Retina (tissue), 1 donor: ENCODE results near the gene SFI1.
"Not testable (repeated sequence)": the region's sequence is repeated elsewhere in the genome, so short reads cannot be mapped to it uniquely, and the experiment has no call there.

Source experiments
- DNase-seq: peaks from one replicate; pipeline ENCODE4 v3.0.0-alpha.2; 2016

Gene SFI1

GRCh38 chr22:31496007-31496734 is at the start of gene SFI1:
TSS of gene SFI1 (plus strand) at chr22:31496536. CDS start at chr22:31508285, 11,749 bp downstream.
- peak; percentile 96 for DNase-seq

- no peak for DNase-seq
Observed at GRCh38 chr22:31446767-31447166, 49.6 kb upstream of the SFI1 start.

GRCh38 chr22:31447337-31447736 is 49.0 kb upstream of the SFI1 start:
- DNase-seq = no peak

- no peak for DNase-seq
Observed at GRCh38 chr22:31448382-31448781, 48.0 kb upstream of the SFI1 start.

GRCh38 chr22:31449506-31449905 is 46.8 kb upstream of the SFI1 start:
- no peak for DNase-seq

GRCh38 chr22:31451709-31452571 is 44.4 kb upstream of the SFI1 start:
- DNase-seq = no peak

GRCh38 chr22:31461699-31462098 is 34.6 kb upstream of the SFI1 start:
- no peak for DNase-seq

GRCh38 chr22:31465307-31465706 is 31.0 kb upstream of the SFI1 start:
- no peak for DNase-seq

- no peak for DNase-seq
Observed at GRCh38 chr22:31474743-31475142, 21.6 kb upstream of the SFI1 start.

GRCh38 chr22:31475800-31476199 is 20.5 kb upstream of the SFI1 start:
- no peak for DNase-seq

- DNase-seq = no peak
Observed at GRCh38 chr22:31477329-31477728, 19.0 kb upstream of the SFI1 start.

GRCh38 chr22:31481129-31481528 is 15.2 kb upstream of the SFI1 start:
- no peak for DNase-seq

- not testable (repeated sequence) for DNase-seq
Observed at GRCh38 chr22:31482470-31482869, 13.9 kb upstream of the SFI1 start.

- not testable (repeated sequence) for DNase-seq
Observed at GRCh38 chr22:31486369-31486768, 10.0 kb upstream of the SFI1 start.

- no peak for DNase-seq
Observed at GRCh38 chr22:31486951-31487350, 9.4 kb upstream of the SFI1 start.

GRCh38 chr22:31488346-31488883 is 7.9 kb upstream of the SFI1 start:
- DNase-seq = no peak

GRCh38 chr22:31488988-31489617 is 7.2 kb upstream of the SFI1 start:
- peak; percentile 73 for DNase-seq

- DNase-seq = peak; percentile 97
Observed at GRCh38 chr22:31489632-31490495, 6.5 kb upstream of the SFI1 start, which contains the start of gene EIF4ENIF1. TSS of gene EIF4ENIF1 (minus strand) at chr22:31489842. CDS start at chr22:31488718, 1,124 bp downstream.

GRCh38 chr22:31490496-31490925 is 5.8 kb upstream of the SFI1 start:
- DNase-seq = no peak

GRCh38 chr22:31491218-31491962 is 4.9 kb upstream of the SFI1 start:
- DNase-seq = no peak

GRCh38 chr22:31492151-31492550 is 4.2 kb upstream of the SFI1 start:
- DNase-seq = no peak
